OCI-LY3 (cell line): ENCODE results near the gene TSPAN3.

Experiments used
- H2AFZ ChIP-seq: fragments of 200-600, 300-600 bp; shearing (Covaris generic); 2 replicates; pipeline ENCODE4 v1.6.0; 2014; ENCODE audit warnings: antibody characterized with exemption, low read depth, low read length
- H3K27ac ChIP-seq: fragments of 200-600, 300-600 bp; sonication (generic); 2 replicates; pipeline ENCODE4 v1.5.1; 2014; ENCODE audit warnings: mild to moderate bottlenecking, low read length, moderate library complexity, mixed read lengths
- H3K27me3 ChIP-seq: fragments of 200-600, 300-600 bp; sonication (generic); 2 replicates; pipeline ENCODE4 v1.6.1; 2014; ENCODE audit warnings: low read depth, low read length, mixed read lengths
- H3K36me3 ChIP-seq: fragments of 200-600, 300-600 bp; sonication (generic); replicated peaks from 2 replicates; pipeline ENCODE3; 2014; ENCODE audit warnings: low read depth, low read length, mixed read lengths
- H3K4me1 ChIP-seq: fragments of 300-600, 200-600 bp; sonication (generic); 2 replicates; pipeline ENCODE4 v1.6.1; 2014; ENCODE audit warnings: low read length, mixed read lengths
- H3K4me2 ChIP-seq: fragments of 200-600, 300-600 bp; sonication (generic); 2 replicates; pipeline ENCODE4 v1.6.1; 2014; ENCODE audit warnings: low read length, mixed read lengths
- H3K4me3 ChIP-seq: fragments of 300-600, 200-600 bp; sonication (generic); 2 replicates; pipeline ENCODE4 v1.5.1; 2014; ENCODE audit warnings: antibody characterized with exemption, mild to moderate bottlenecking, low read length, moderate library complexity
- H3K79me2 ChIP-seq: fragments of 300-600, 200-600 bp; shearing (Covaris generic); 2 replicates; pipeline ENCODE4 v1.6.1; 2014; ENCODE audit warnings: mild to moderate bottlenecking, low read length, mixed read lengths
- H3K9ac ChIP-seq: fragments of 300-600, 200-600 bp; shearing (Covaris generic); 2 replicates; pipeline ENCODE4 v1.6.0; 2014; ENCODE audit warnings: mild to moderate bottlenecking, low read length, moderate library complexity
- H3K9me3 ChIP-seq: fragments of 200-600, 300-600 bp; shearing (Covaris generic); 2 replicates; pipeline ENCODE4 v1.6.1; 2014; ENCODE audit warnings: low read length, mixed read lengths; ENCODE audit not compliant: insufficient read depth
- H4K20me1 ChIP-seq: fragments of 200-600, 300-600 bp; sonication (generic); 2 replicates; pipeline ENCODE4 v1.6.1; 2016; ENCODE audit warnings: low read length, mixed read lengths; ENCODE audit not compliant: insufficient read depth
- EZH2phosphoT487 ChIP-seq: fragments of 200-600 bp; shearing (Covaris generic); IDR thresholded peaks from 2 replicates; pipeline ENCODE4 v1.6.1; 2018; ENCODE audit warnings: antibody characterized with exemption, mixed run types, low read depth
- TF ChIP-seq, protein P1 (sequence below): fragments of 200-600, 300-600 bp; sonication (generic); IDR thresholded peaks from 2 replicates; pipeline ENCODE4 v1.5.1; 2014; ENCODE audit warnings: antibody characterized with exemption, low read length, low read depth

TSPAN3 gene

DNA sequence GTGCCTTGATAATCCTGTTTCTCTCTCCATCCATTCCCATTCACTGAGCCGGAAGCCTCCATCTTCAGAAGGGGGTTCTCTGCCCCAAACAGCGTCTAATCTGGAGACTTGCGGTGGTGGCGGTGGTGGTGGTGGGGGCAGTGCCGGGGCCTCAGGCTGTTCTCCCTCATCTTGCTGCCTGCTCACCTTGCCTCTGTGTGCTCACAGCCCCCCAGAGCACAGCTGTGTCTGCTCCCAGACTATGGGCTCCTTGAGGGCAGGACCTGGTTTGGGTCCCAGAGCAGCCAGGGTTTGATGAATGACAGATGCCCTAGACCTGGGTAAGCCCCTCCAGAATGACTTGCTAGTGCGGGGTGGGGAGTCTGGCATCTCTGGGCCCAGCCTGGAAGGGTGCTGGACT, 76.4 kb downstream of the TSPAN3 start:
- H3K27me3 ChIP-seq: no peaks in the 10 kb centered on the region
- H3K27ac ChIP-seq: peak overlapping the region; percentile 84
- H3K4me3 ChIP-seq: peak overlapping the region; percentile 77

DNA sequence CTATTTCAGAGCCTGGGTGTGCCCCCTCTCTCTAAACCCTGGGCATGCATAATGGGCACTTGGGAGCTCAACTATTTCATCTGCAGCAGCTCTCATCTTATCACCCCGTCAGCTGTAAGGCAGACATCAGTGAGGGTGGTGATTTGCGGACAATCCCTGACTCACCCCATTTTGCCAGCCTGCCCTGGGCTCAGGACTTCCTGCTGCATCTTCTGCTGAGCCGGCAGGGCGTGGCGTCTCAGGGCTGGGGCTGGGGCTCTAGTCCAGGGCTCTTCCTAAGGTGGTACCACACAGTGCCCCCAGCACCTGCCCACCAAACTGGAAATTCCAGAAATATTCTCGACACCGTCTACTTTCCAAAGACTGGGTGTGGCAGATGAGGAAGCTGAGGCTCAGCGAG, 76.9 kb downstream of the TSPAN3 start:
- peaks cover 18% of the 10 kb centered on the region for H3K79me2 ChIP-seq
- no peaks in the 10 kb centered on the region for H3K36me3 ChIP-seq
- peak overlapping the region; percentile 77 for H3K4me3 ChIP-seq
- H3K9me3 ChIP-seq: no peaks in the 10 kb centered on the region
- H2AFZ ChIP-seq: no peak overlapping the region; the same call in 1 of the 2 replicates
- no peak for TF ChIP-seq EZH2phosphoT487
- TF ChIP-seq, protein P1, sequence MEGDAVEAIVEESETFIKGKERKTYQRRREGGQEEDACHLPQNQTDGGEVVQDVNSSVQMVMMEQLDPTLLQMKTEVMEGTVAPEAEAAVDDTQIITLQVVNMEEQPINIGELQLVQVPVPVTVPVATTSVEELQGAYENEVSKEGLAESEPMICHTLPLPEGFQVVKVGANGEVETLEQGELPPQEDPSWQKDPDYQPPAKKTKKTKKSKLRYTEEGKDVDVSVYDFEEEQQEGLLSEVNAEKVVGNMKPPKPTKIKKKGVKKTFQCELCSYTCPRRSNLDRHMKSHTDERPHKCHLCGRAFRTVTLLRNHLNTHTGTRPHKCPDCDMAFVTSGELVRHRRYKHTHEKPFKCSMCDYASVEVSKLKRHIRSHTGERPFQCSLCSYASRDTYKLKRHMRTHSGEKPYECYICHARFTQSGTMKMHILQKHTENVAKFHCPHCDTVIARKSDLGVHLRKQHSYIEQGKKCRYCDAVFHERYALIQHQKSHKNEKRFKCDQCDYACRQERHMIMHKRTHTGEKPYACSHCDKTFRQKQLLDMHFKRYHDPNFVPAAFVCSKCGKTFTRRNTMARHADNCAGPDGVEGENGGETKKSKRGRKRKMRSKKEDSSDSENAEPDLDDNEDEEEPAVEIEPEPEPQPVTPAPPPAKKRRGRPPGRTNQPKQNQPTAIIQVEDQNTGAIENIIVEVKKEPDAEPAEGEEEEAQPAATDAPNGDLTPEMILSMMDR: no peak
- peaks cover 79% of the 10 kb centered on the region for H3K4me1 ChIP-seq
- H3K27me3 ChIP-seq: no peaks in the 10 kb centered on the region
- H3K9ac ChIP-seq: peak overlapping the region; percentile 77; the same call in 1 of the 2 replicates
- no peaks in the 10 kb centered on the region for H4K20me1 ChIP-seq
- H3K4me2 ChIP-seq: peak overlapping the region; percentile 88
- peak overlapping the region; percentile 84 for H3K27ac ChIP-seq

More for the DNA sequence above, 76.4 kb downstream of the TSPAN3 start:
- H3K36me3 ChIP-seq: no peaks in the 10 kb centered on the region
- H3K9ac ChIP-seq: peak overlapping the region; percentile 77
- peak overlapping the region; percentile 88 for H3K4me2 ChIP-seq
- peaks cover 75% of the 10 kb centered on the region for H3K4me1 ChIP-seq
- TF ChIP-seq EZH2phosphoT487: no peak
- TF ChIP-seq, protein P1: no peak
- H4K20me1 ChIP-seq: no peaks in the 10 kb centered on the region
- peaks cover 18% of the 10 kb centered on the region for H3K79me2 ChIP-seq
- H2AFZ ChIP-seq: peak overlapping the region; percentile 49; the same call in 1 of the 2 replicates
- H3K9me3 ChIP-seq: no peaks in the 10 kb centered on the region

DNA sequence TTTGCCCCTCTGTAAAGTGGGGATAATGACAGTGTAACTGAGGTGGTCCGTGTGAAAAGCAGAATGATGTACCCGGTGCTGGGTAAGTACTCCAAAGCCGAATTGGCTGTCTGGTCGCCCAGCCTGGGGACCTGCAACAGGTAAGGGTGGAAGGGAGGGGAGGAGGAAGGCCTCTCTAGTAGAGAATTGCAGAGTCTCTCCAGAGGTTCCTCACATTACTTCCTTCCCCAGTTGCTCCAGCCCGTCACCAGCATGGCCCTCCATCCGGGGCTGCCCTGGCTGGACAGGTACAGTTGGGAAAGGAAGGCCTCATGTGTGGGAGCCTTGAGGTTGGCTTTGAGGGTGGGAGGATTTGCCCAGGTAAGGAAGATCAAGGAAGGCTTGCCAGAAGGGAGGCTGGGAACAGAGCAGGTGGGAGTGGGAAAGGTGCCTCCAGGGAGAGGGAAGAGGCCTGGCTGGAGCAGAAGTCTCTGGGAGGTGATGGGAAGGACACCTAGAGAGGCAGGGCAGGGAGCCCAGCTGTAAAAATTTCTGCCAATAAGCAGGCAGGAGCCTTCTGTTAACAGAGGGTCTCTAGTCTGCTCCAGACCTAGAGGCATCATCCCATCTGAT, 77.7 kb downstream of the TSPAN3 start:
- H3K4me2 ChIP-seq: peak overlapping the region; percentile 88
- no peaks in the 10 kb centered on the region for H3K36me3 ChIP-seq
- no peaks in the 10 kb centered on the region for H3K27me3 ChIP-seq
- TF ChIP-seq, protein P1: no peak
- TF ChIP-seq EZH2phosphoT487: no peak
- no peaks in the 10 kb centered on the region for H3K9me3 ChIP-seq
- 0 out of 2 replicates have a peak overlapping the region, but pooled peaks have one; percentile 7 for H2AFZ ChIP-seq
- H4K20me1 ChIP-seq: no peaks in the 10 kb centered on the region
- H3K27ac ChIP-seq: peak overlapping the region; percentile 84
- H3K4me3 ChIP-seq: peak overlapping the region; percentile 9; the same call in 1 of the 2 replicates
- peaks cover 18% of the 10 kb centered on the region for H3K79me2 ChIP-seq
- peaks cover 86% of the 10 kb centered on the region for H3K4me1 ChIP-seq
- peak overlapping the region; percentile 77; the same call in 1 of the 2 replicates for H3K9ac ChIP-seq

DNA sequence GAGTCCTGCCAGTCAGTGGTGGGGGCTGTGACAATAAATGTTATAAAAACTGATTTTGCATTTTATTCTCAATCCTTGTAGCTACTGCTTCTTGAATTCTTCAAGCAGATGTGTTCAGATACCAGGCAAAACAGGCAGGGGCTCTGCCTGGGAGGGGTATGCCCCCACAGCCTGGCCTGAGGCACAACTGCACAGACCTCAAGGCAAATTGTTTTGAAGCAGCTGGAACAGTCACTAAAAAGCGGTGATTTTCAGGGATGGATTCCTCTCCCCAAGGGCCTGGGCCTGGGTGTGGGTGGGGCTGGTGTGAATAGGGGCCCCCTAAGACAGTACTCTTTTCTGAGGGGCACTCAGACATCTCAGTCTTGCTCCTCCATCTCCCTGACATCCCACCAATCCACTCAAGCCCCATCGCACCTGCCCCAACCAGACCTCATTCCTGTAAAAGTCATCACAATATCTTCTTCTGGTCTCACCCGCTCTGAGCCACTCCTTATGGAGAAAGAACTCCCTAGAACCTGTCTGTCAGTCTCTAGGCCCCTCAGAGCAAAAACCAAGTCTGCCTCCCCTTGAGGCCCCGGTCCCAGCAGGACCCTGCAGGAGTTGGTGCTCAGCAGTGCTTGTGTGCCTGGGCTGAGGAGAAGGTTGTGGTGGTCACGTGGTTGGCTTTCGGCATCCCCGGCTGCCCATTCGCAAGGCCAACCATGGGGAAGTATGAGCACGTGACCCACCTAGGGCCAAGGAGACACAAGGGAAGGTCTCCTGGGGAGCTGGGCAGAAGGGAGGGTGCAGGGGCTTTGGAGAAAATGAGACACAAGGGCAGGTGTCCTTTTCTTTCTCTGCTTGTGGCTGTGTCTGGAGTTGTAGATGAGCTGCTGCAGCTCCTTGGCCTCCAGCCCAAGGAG, 78.9 kb downstream of the TSPAN3 start:
- Histone ChIP-seq H3K27ac (no peak overlapping the region), H3K27me3 (no peaks in the 10 kb centered on the region), H2AFZ (no peak overlapping the region), H3K4me3 (no peak overlapping the region), H3K4me1 (peaks cover 85% of the 10 kb centered on the region), H3K9ac (no peak overlapping the region), H3K36me3 (no peaks in the 10 kb centered on the region), H3K4me2 (no peak overlapping the region), H4K20me1 (no peaks in the 10 kb centered on the region), H3K79me2 (peaks cover 17% of the 10 kb centered on the region), H3K9me3 (no peaks in the 10 kb centered on the region)
- TF ChIP-seq, protein P1: no peak
- TF ChIP-seq EZH2phosphoT487: no peak
